H1 (cell line): ENCODE data around the gene ADM5.

Experiments
- SP1 ChIP-seq: IDR thresholded peaks from 2 replicates; pipeline ENCODE4 v1.6.1; 2011; ENCODE audit warnings: low read depth, low read length
- TF ChIP-seq, protein P1 (sequence below): IDR thresholded peaks from 2 replicates; pipeline ENCODE4 v1.6.1; 2011; ENCODE audit warnings: low read depth, mild to moderate bottlenecking, low read length; ENCODE audit not compliant: insufficient read depth

- TF ChIP-seq, protein P1, sequence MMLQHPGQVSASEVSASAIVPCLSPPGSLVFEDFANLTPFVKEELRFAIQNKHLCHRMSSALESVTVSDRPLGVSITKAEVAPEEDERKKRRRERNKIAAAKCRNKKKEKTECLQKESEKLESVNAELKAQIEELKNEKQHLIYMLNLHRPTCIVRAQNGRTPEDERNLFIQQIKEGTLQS = no peak
- TF ChIP-seq SP1 = no peak
Measured at GRCh38 chr19:49687150-49687549, 2.2 kb upstream of the ADM5 start.
